Measurements from ENCODE around the gene BMERB1.

BMERB1 gene

GRCh38 chr16:15511759-15512487 is 77.5 kb downstream of the BMERB1 start:
- H3K4me3 ChIP-seq (ENCODE audit: low read length) = no peak overlapping the region
- no peak for DNase-seq (ENCODE audit: low read depth, low spot score)

GRCh38 chr16:15513156-15513555 is 78.8 kb downstream of the BMERB1 start:
- no peak overlapping the region for H3K4me3 ChIP-seq (ENCODE audit: low read length)
- no peak for DNase-seq (ENCODE audit: low read depth, low spot score)

- H3K4me3 ChIP-seq (ENCODE audit: low read length) = no peak overlapping the region
- DNase-seq (ENCODE audit: low read depth, low spot score) = no peak
These were observed 81.6 kb downstream of the BMERB1 start for GRCh38 chr16:15515992-15516391.

GRCh38 chr16:15516609-15517008 is 82.2 kb downstream of the BMERB1 start:
- no peak overlapping the region for H3K4me3 ChIP-seq (ENCODE audit: low read length)
- no peak for DNase-seq (ENCODE audit: low read depth, low spot score)

GRCh38 chr16:15517743-15518377 is 83.5 kb downstream of the BMERB1 start:
- DNase-seq (ENCODE audit: low read depth, low spot score) = no peak
- H3K4me3 ChIP-seq (ENCODE audit: low read length) = no peak overlapping the region

- H3K4me3 ChIP-seq (ENCODE audit: low read length) = no peak overlapping the region
- no peak for DNase-seq (ENCODE audit: low read depth, low spot score)
These were observed 84.3 kb downstream of the BMERB1 start for GRCh38 chr16:15518381-15519351.

- H3K4me3 ChIP-seq (ENCODE audit: low read length) = no peak overlapping the region
These were observed 85.4 kb downstream of the BMERB1 start for GRCh38 chr16:15519790-15520189.

GRCh38 chr16:15521390-15521757 is 87.0 kb downstream of the BMERB1 start:
- no peak overlapping the region for H3K4me3 ChIP-seq (ENCODE audit: low read length)
- DNase-seq (ENCODE audit: low read depth, low spot score) = no peak

More at GRCh38 chr16:15519790-15520189, 85.4 kb downstream of the BMERB1 start:
- DNase-seq (ENCODE audit: low read depth, low spot score) = no peak

- H3K4me3 ChIP-seq (ENCODE audit: low read length) = no peak overlapping the region
- no peak for DNase-seq (ENCODE audit: low read depth, low spot score)
These were observed 87.5 kb downstream of the BMERB1 start for GRCh38 chr16:15521758-15522509.

GRCh38 chr16:15523092-15523541 is 88.7 kb downstream of the BMERB1 start:
- DNase-seq (ENCODE audit: low read depth, low spot score) = no peak
- no peak overlapping the region for H3K4me3 ChIP-seq (ENCODE audit: low read length)

GRCh38 chr16:15523939-15524338 is 89.6 kb downstream of the BMERB1 start:
- H3K4me3 ChIP-seq (ENCODE audit: low read length) = no peak overlapping the region
- DNase-seq (ENCODE audit: low read depth, low spot score) = no peak

- H3K4me3 ChIP-seq (ENCODE audit: low read length) = no peak overlapping the region
- no peak for DNase-seq (ENCODE audit: low read depth, low spot score)
These were observed 90.6 kb downstream of the BMERB1 start for GRCh38 chr16:15524966-15525365.

GRCh38 chr16:15526097-15526496 is 91.7 kb downstream of the BMERB1 start:
- no peak overlapping the region for H3K4me3 ChIP-seq (ENCODE audit: low read length)
- DNase-seq (ENCODE audit: low read depth, low spot score) = no peak

- DNase-seq (ENCODE audit: low read depth, low spot score) = no peak
- H3K4me3 ChIP-seq (ENCODE audit: low read length) = no peak overlapping the region
These were observed 92.3 kb downstream of the BMERB1 start for GRCh38 chr16:15526731-15527130.

- no peak overlapping the region for H3K4me3 ChIP-seq (ENCODE audit: low read length)
- DNase-seq (ENCODE audit: low read depth, low spot score) = no peak
These were observed 95.3 kb downstream of the BMERB1 start for GRCh38 chr16:15529673-15530072.

GRCh38 chr16:15530085-15530484 is 95.7 kb downstream of the BMERB1 start:
- no peak for DNase-seq (ENCODE audit: low read depth, low spot score)
- no peak overlapping the region for H3K4me3 ChIP-seq (ENCODE audit: low read length)

GRCh38 chr16:15532825-15533224 is 98.4 kb downstream of the BMERB1 start:
- H3K4me3 ChIP-seq (ENCODE audit: low read length) = no peak overlapping the region
- no peak for DNase-seq (ENCODE audit: low read depth, low spot score)

GRCh38 chr16:15533386-15533785 is 99.0 kb downstream of the BMERB1 start:
- H3K4me3 ChIP-seq (ENCODE audit: low read length) = no peak overlapping the region
- no peak for DNase-seq (ENCODE audit: low read depth, low spot score)

- no peak overlapping the region for H3K4me3 ChIP-seq (ENCODE audit: low read length)
- DNase-seq (ENCODE audit: low read depth, low spot score) = no peak
These were observed 101.4 kb downstream of the BMERB1 start for GRCh38 chr16:15535772-15536171.

All from Jurkat, Clone E6-1 (cell line).